KMS-11 (cell line): ENCODE data around the gene MAP3K10.

Source experiments
- H2AFZ ChIP-seq: fragments of 200-600 bp; sonication (generic); 2 replicates; pipeline ENCODE4 v1.6.1; 2016; ENCODE audit warnings: antibody characterized with exemption, mixed run types, low read depth
- H3K27ac ChIP-seq: fragments of 200-600 bp; sonication (generic); 2 replicates; pipeline ENCODE4 v1.6.1; 2016; ENCODE audit warnings: mild to moderate bottlenecking, mixed run types
- H3K27me3 ChIP-seq: fragments of 200-600 bp; sonication (generic); 2 replicates; pipeline ENCODE4 v1.6.1; 2017; ENCODE audit warnings: mild to moderate bottlenecking, low read depth, mixed run types, moderate library complexity; ENCODE audit not compliant: insufficient read depth
- H3K36me3 ChIP-seq: fragments of 200-600 bp; sonication (generic); 2 replicates; pipeline ENCODE4 v1.6.1; 2017; ENCODE audit warnings: mild to moderate bottlenecking, mixed run types; ENCODE audit not compliant: insufficient read depth
- H3K4me1 ChIP-seq: fragments of 200-600 bp; sonication (generic); 2 replicates; pipeline ENCODE4 v1.6.1; 2016; ENCODE audit warnings: mild to moderate bottlenecking, low read depth, mixed run types; ENCODE audit not compliant: poor library complexity, severe bottlenecking
- H3K4me2 ChIP-seq: fragments of 200-600 bp; sonication (generic); 2 replicates; pipeline ENCODE4 v1.7.0; 2016; ENCODE audit warnings: mild to moderate bottlenecking, mixed run types
- H3K4me3 ChIP-seq: fragments of 200-600 bp; sonication (generic); IDR thresholded peaks from 2 replicates; pipeline ENCODE4 v1.6.1; 2017; ENCODE audit warnings: low read depth, low read length, mixed read lengths; ENCODE audit not compliant: insufficient read depth
- H3K79me2 ChIP-seq: fragments of 200-600 bp; sonication (generic); 2 replicates; pipeline ENCODE4 v1.6.1; 2016; ENCODE audit warnings: low read depth, mixed run types; ENCODE audit not compliant: insufficient read depth
- H3K9ac ChIP-seq: fragments of 200-600 bp; sonication (generic); 2 replicates; pipeline ENCODE4 v1.6.1; 2016; ENCODE audit warnings: mild to moderate bottlenecking, mixed run types
- H4K20me1 ChIP-seq: fragments of 200-600 bp; sonication (generic); 2 replicates; pipeline ENCODE4 v1.6.1; 2016; ENCODE audit warnings: mild to moderate bottlenecking, mixed run types; ENCODE audit not compliant: insufficient read depth
- CTCF ChIP-seq: fragments of 200-600 bp; sonication (generic); conservative IDR thresholded peaks from 2 replicates; pipeline ENCODE4 v1.6.1; 2017; ENCODE audit warnings: low read depth, mild to moderate bottlenecking, antibody characterized with exemption, low read length, moderate library complexity, mixed read lengths

MAP3K10 gene

GRCh38 chr19:40261631-40262030 is 70.4 kb downstream of the MAP3K10 start:
- Histone ChIP-seq H3K4me1 (no peaks in the 10 kb centered on the region), H3K79me2 (peaks cover 27% of the 10 kb centered on the region; the same call in 1 of the 2 replicates), H3K36me3 (no peaks in the 10 kb centered on the region; the same call in 1 of the 2 replicates)

GRCh38 chr19:40262422-40262821 is 71.2 kb downstream of the MAP3K10 start:
- no peak overlapping the region for H3K4me2 ChIP-seq
- no peak overlapping the region for H3K27ac ChIP-seq
- no peak for TF ChIP-seq CTCF
- no peak overlapping the region for H3K4me3 ChIP-seq
- no peaks in the 10 kb centered on the region for H3K27me3 ChIP-seq
- no peaks in the 10 kb centered on the region for H4K20me1 ChIP-seq
- no peak overlapping the region for H3K9ac ChIP-seq
- H3K4me1 ChIP-seq = no peaks in the 10 kb centered on the region
- no peak overlapping the region for H2AFZ ChIP-seq
- no peaks in the 10 kb centered on the region; the same call in 1 of the 2 replicates for H3K36me3 ChIP-seq
- peaks cover 30% of the 10 kb centered on the region; the same call in 1 of the 2 replicates for H3K79me2 ChIP-seq

More at GRCh38 chr19:40261631-40262030, 70.4 kb downstream of the MAP3K10 start:
- Histone ChIP-seq H4K20me1 (no peaks in the 10 kb centered on the region), H3K4me3 (no peak overlapping the region), H2AFZ (no peak overlapping the region), H3K27ac (no peak overlapping the region), H3K4me2 (no peak overlapping the region), H3K9ac (no peak overlapping the region), H3K27me3 (no peaks in the 10 kb centered on the region)
- TF ChIP-seq CTCF = no peak

- Histone ChIP-seq H3K4me2 (no peak overlapping the region), H3K36me3 (no peaks in the 10 kb centered on the region; the same call in 1 of the 2 replicates), H3K27me3 (no peaks in the 10 kb centered on the region), H2AFZ (no peak overlapping the region), H3K4me1 (no peaks in the 10 kb centered on the region), H3K9ac (no peak overlapping the region), H4K20me1 (no peaks in the 10 kb centered on the region), H3K27ac (no peak overlapping the region), H3K79me2 (peaks cover 30% of the 10 kb centered on the region; the same call in 1 of the 2 replicates), H3K4me3 (no peak overlapping the region)
- TF ChIP-seq CTCF = no peak
Observed at GRCh38 chr19:40263440-40264313, 72.5 kb downstream of the MAP3K10 start.

GRCh38 chr19:40264314-40265054 is 73.3 kb downstream of the MAP3K10 start:
- Histone ChIP-seq H3K4me3 (no peak overlapping the region), H4K20me1 (no peaks in the 10 kb centered on the region), H3K27me3 (no peaks in the 10 kb centered on the region), H3K4me2 (no peak overlapping the region), H3K4me1 (no peaks in the 10 kb centered on the region), H3K9ac (no peak overlapping the region), H2AFZ (no peak overlapping the region), H3K36me3 (no peaks in the 10 kb centered on the region; the same call in 1 of the 2 replicates), H3K79me2 (peaks cover 28% of the 10 kb centered on the region; the same call in 1 of the 2 replicates), H3K27ac (no peak overlapping the region)
- TF ChIP-seq CTCF = no peak
